Naive B cell (primary cell): ENCODE data around the gene HECTD4. TPM values are rescaled to one million over a fixed set of nuclear protein-coding genes. Genes with fewer than 3 reads are reported as not detected.

Source experiments
- ATAC-seq, 2 donors: fragments of 150-1000 bp; cut with Tn5 transposase; 2 replicates each; pipeline ENCODE4 v1.10.0; 2021; ENCODE audit warnings: low read depth in 2 of 2, mild to moderate bottlenecking in 2 of 2, moderate library complexity in 2 of 2
- DNase-seq: peaks from one replicate; pipeline ENCODE4 v3.0.0; 2022
- H3K27ac Mint-ChIP-seq, 6 donors: one replicate each; pipeline ENCODE4 v1.8.0; 2020 to 2022; ENCODE audit warnings: mild to moderate bottlenecking in 6 of 6, mixed read lengths in 6 of 6, moderate library complexity in 5 of 6, inconsistent platforms in 2 of 6
- H3K27me3 Mint-ChIP-seq, 3 donors: one replicate each; pipeline ENCODE4 v1.8.0; 2021 to 2022; ENCODE audit warnings: mixed read lengths in 3 of 3, mild to moderate bottlenecking in 1 of 3
- H3K36me3 Mint-ChIP-seq, 2 donors: one replicate each; pipeline ENCODE4 v1.8.0; 2020 to 2022; ENCODE audit warnings: mixed read lengths in 2 of 2, inconsistent platforms in 1 of 2, mild to moderate bottlenecking in 1 of 2
- H3K4me1 Mint-ChIP-seq, 3 donors: one replicate each; pipeline ENCODE4 v1.8.0; 2020 to 2022; ENCODE audit warnings: mixed read lengths in 3 of 3, inconsistent platforms in 1 of 3, mild to moderate bottlenecking in 1 of 3, moderate library complexity in 1 of 3
- H3K4me3 Mint-ChIP-seq, 8 donors: one replicate each; pipeline ENCODE4 v1.8.0; 2020 to 2022; ENCODE audit warnings: mild to moderate bottlenecking in 8 of 8, mixed read lengths in 8 of 8, moderate library complexity in 8 of 8, inconsistent platforms in 2 of 8
- H3K9me3 Mint-ChIP-seq, 7 donors: one replicate each; pipeline ENCODE4 v1.8.0; 2020 to 2022; ENCODE audit warnings: mixed read lengths in 7 of 7, mild to moderate bottlenecking in 5 of 7, inconsistent platforms in 2 of 7, moderate library complexity in 1 of 7
- polyA plus RNA-seq, 6 donors: library from polyadenylated mRNA; unstranded; fragments of 300-500 nt; fragmentation: Illumina TruSeq; gene quantifications; one replicate each; pipeline ENCODE4 v1.2.3, GENCODE V29; 2021; ENCODE audit warnings: low read depth in 6 of 6

HECTD4 gene
- polyA plus RNA-seq, 6 donors from 2014 or later: 6.1 to 19.1 (median 8.0) TPM

- H3K4me3 Mint-ChIP-seq: no peak overlapping the region
- H3K27me3 Mint-ChIP-seq: no peaks in the 10 kb centered on the region
- H3K4me1 Mint-ChIP-seq: peaks cover 0 to 4% (median 3%) of the 10 kb centered on the region in 3 donors
- H3K36me3 Mint-ChIP-seq: peaks cover 27 to 31% of the 10 kb centered on the region in 2 donors
- ATAC-seq (no peak), DNase-seq (no peak)
- no peak overlapping the region for H3K27ac Mint-ChIP-seq
- H3K9me3 Mint-ChIP-seq: no peaks in the 10 kb centered on the region
Measured at GRCh38 chr12:112194601-112195247, 187.5 kb downstream of the HECTD4 start.

- H3K27ac Mint-ChIP-seq: peak overlapping the region in 3 of 6 donors; percentile 20 to 64 (median 36)
- no peak for ATAC-seq
- no peaks in the 10 kb centered on the region for H3K9me3 Mint-ChIP-seq
- DNase-seq: no peak
- no peaks in the 10 kb centered on the region for H3K4me1 Mint-ChIP-seq
- H3K4me3 Mint-ChIP-seq: no peak overlapping the region
- no peaks in the 10 kb centered on the region for H3K27me3 Mint-ChIP-seq
- peaks cover 14 to 24% of the 10 kb centered on the region in 2 donors for H3K36me3 Mint-ChIP-seq
Measured at GRCh38 chr12:112192475-112192874, 189.8 kb downstream of the HECTD4 start.

- no peak overlapping the region for H3K4me3 Mint-ChIP-seq
- ATAC-seq (no peak), DNase-seq (no peak)
- no peaks in the 10 kb centered on the region for H3K9me3 Mint-ChIP-seq
- no peaks in the 10 kb centered on the region for H3K27me3 Mint-ChIP-seq
- peaks cover 14 to 24% of the 10 kb centered on the region in 2 donors for H3K36me3 Mint-ChIP-seq
- peak overlapping the region in 2 of 6 donors; percentile 20 to 78 for H3K27ac Mint-ChIP-seq
- H3K4me1 Mint-ChIP-seq: no peaks in the 10 kb centered on the region
Measured at GRCh38 chr12:112191840-112192321, 190.3 kb downstream of the HECTD4 start.

GRCh38 chr12:112191201-112191600 lies 191.0 kb downstream of the HECTD4 start:
- no peak overlapping the region for H3K4me3 Mint-ChIP-seq
- H3K36me3 Mint-ChIP-seq: peaks cover 14 to 21% of the 10 kb centered on the region in 2 donors

GRCh38 chr12:112190231-112191025 lies 191.8 kb downstream of the HECTD4 start:
- ATAC-seq (no peak), DNase-seq (no peak)
- peaks cover 14 to 19% of the 10 kb centered on the region in 2 donors for H3K36me3 Mint-ChIP-seq
- H3K27ac Mint-ChIP-seq: peak overlapping the region in 2 of 6 donors; percentile 32 to 85
- no peak overlapping the region for H3K4me3 Mint-ChIP-seq
- H3K4me1 Mint-ChIP-seq: no peaks in the 10 kb centered on the region
- H3K9me3 Mint-ChIP-seq: no peaks in the 10 kb centered on the region
- no peaks in the 10 kb centered on the region for H3K27me3 Mint-ChIP-seq

More at GRCh38 chr12:112191201-112191600, 191.0 kb downstream of the HECTD4 start:
- Mint-ChIP-seq H3K9me3 (no peaks in the 10 kb centered on the region), H3K27ac (peak overlapping the region in 3 of 6 donors; percentile 8 to 85 (median 20)), H3K27me3 (no peaks in the 10 kb centered on the region), H3K4me1 (no peaks in the 10 kb centered on the region)
- no peak for ATAC-seq
- no peak for DNase-seq

- no peak for ATAC-seq
- no peak for DNase-seq
- no peaks in the 10 kb centered on the region for H3K27me3 Mint-ChIP-seq
- H3K4me1 Mint-ChIP-seq: no peaks in the 10 kb centered on the region
- no peaks in the 10 kb centered on the region for H3K9me3 Mint-ChIP-seq
- no peak overlapping the region for H3K27ac Mint-ChIP-seq
- peaks cover 8 to 19% of the 10 kb centered on the region in 2 donors for H3K36me3 Mint-ChIP-seq
- H3K4me3 Mint-ChIP-seq: no peak overlapping the region
Measured at GRCh38 chr12:112188130-112188830, 194.0 kb downstream of the HECTD4 start.

GRCh38 chr12:112185093-112185923 lies 196.9 kb downstream of the HECTD4 start:
- no peaks in the 10 kb centered on the region for H3K9me3 Mint-ChIP-seq
- H3K27me3 Mint-ChIP-seq: no peaks in the 10 kb centered on the region
- no peak for DNase-seq
- H3K27ac Mint-ChIP-seq: peak overlapping the region in 2 of 6 donors; percentile 60 to 78
- H3K4me3 Mint-ChIP-seq: no peak overlapping the region
- peaks cover 0 to 11% of the 10 kb centered on the region in 2 donors for H3K36me3 Mint-ChIP-seq
- no peaks in the 10 kb centered on the region for H3K4me1 Mint-ChIP-seq
- no peak for ATAC-seq

GRCh38 chr12:112184056-112184887 lies 198.0 kb downstream of the HECTD4 start:
- no peak for DNase-seq
- Mint-ChIP-seq H3K27ac (peak overlapping the region in 1 of 6 donors; percentile 85), H3K36me3 (peaks cover 0 to 11% of the 10 kb centered on the region in 2 donors), H3K4me3 (peak overlapping the region in 1 of 8 donors; percentile 35), H3K27me3 (no peaks in the 10 kb centered on the region), H3K9me3 (no peaks in the 10 kb centered on the region), H3K4me1 (no peaks in the 10 kb centered on the region)
- ATAC-seq: no peak

- Mint-ChIP-seq H3K27ac (peak overlapping the region in 2 of 6 donors; percentile 23 to 85), H3K4me3 (peak overlapping the region in 1 of 8 donors; percentile 35), H3K4me1 (no peaks in the 10 kb centered on the region), H3K27me3 (no peaks in the 10 kb centered on the region), H3K9me3 (no peaks in the 10 kb centered on the region), H3K36me3 (peaks cover 0 to 11% of the 10 kb centered on the region in 2 donors)
- no peak for ATAC-seq
- DNase-seq: no peak
Measured at GRCh38 chr12:112183141-112184021, 198.8 kb downstream of the HECTD4 start.

- Mint-ChIP-seq H3K27me3 (no peaks in the 10 kb centered on the region), H3K36me3 (peaks cover 0 to 11% of the 10 kb centered on the region in 2 donors), H3K4me1 (no peaks in the 10 kb centered on the region), H3K27ac (peak overlapping the region in 1 of 6 donors; percentile 37), H3K4me3 (no peak overlapping the region), H3K9me3 (no peaks in the 10 kb centered on the region)
- ATAC-seq: no peak
- DNase-seq: no peak
Measured at GRCh38 chr12:112182499-112182898, 199.7 kb downstream of the HECTD4 start.

GRCh38 chr12:112180422-112180821 lies 201.8 kb downstream of the HECTD4 start:
- H3K27me3 Mint-ChIP-seq: no peaks in the 10 kb centered on the region
- no peaks in the 10 kb centered on the region for H3K4me1 Mint-ChIP-seq
- no peaks in the 10 kb centered on the region for H3K9me3 Mint-ChIP-seq
- H3K27ac Mint-ChIP-seq: peak overlapping the region in 2 of 6 donors; percentile 30 to 81
- DNase-seq: no peak
- no peak overlapping the region for H3K4me3 Mint-ChIP-seq
- H3K36me3 Mint-ChIP-seq: peaks cover 9 to 16% of the 10 kb centered on the region in 2 donors
- no peak for ATAC-seq
